ENCODE results near the gene ZNF302.

Gene ZNF302

DNA sequence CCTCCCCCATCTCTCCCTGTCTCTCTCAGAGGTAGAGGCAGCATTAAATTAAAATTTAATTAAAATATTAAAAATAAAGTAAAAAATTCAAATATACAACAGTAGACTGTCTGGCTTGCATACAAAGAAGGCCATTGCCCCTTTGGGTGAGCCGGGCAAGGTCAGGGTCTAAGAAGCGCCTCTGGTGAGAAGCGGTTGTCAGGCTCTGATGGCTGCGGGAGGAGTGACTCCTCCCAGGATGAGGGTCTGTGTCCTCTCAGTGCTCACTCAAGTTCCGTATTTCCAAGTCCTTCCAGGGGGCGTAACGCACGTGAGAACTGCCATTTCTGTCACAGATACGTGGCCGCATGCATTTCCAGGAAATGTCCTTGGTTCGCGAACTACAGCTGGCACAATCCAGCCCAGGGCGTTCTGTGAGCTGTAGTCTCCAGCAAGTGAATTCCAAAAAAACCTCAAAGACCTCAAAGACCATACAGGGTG lies 55.8 kb downstream of the ZNF302 start:
- DNase-seq: no peak

DNA sequence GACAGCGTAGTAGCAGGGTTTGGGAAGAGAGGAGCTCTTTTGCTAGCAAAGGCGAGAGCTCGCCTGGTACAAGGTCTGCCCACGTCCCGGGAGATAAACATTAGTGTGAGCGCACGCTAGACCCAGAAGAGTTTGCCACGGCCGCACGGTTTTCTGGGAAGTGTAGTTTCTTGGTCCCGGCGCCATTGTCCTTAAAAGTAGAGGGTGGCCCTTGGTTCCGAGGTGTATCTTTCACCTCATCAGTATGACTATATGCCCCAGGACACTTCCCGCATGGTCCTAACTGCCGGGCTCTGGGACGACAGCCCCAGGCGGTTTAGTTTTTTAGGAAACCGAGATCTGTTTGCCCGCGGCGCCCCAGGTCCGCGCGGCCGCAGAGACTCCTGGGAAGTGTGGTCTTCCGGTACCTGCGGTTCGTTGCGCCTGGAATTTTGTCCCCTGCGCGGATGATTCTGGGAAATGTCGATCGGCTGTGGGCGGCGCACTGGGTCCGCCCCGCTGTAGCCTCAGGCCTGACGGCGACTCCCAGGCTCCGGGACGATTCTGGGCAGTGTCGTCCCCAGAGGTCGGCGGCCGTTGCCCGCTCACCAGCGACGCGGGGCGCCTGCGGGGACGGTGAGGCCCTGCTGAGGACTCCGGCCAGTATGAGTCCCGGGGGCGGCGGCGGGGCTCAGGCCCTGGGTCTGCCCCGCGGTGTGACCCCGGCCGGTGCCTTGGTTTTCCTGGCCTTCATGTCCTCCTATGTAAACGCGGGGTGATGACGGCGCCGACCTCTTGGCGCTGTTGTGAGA lies 56.5 kb downstream of the ZNF302 start, which contains the start of gene ZNF181:
Gene ZNF181, plus strand, starts transcription at position 498 of the 791 bp plus-strand sequence. CDS start 795 bp downstream, outside the sequence.
- peak; percentile 79 for DNase-seq

DNA sequence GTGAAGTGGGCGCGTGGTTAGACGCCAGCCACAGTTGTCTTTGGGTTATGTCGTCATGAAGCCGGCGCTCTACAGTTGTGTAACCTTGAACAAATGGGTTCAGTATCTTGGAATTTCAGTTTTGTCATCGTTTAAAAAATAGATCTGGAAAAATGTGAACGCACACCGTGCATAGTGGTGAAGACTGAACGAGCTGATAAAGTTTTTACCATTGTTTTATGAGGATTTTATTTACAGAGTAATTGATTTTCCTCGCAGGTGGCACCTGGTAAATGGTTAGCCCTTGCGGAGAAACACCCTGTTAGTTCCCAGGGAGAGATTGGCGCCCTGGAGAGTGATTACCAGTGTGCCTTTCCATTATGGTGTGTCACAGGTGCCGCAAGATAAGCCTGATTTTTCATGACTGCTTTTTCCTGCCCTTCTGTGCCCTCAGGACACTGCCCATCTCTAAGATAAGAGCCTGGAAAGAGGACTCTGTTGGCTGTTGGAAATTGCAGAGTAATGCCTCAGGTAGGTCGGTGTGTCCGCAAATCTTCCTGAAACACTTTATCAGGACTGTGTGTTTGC lies 57.1 kb downstream of the ZNF302 start:
- no peak for DNase-seq

Measured in central memory CD4-positive, alpha-beta T cell (primary cell).